ENCODE measurements around the gene PAQR7.

DNA sequence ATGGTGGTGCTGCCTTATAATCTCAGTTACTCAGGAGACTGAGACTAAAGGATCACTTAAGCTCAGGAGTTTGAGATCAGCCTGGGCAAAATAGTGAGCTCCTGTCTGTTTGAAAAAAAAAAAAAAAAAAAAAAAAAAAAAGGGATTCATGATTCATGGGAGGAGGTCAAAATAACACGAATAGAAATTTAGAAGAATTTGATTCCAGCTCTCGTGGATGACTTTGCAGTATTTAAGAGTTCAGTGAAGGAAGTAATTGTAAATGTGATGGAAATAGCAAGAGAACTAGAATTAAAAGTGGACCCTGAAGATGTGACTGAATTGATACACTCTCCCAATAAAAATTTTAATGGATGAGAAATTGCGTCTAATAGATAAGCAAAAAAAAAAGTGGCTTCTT, 32.0 kb downstream of the PAQR7 start:
- no peak for TF ChIP-seq ESRRA (CRISPR knock-in tag; IDR thresholded peaks at IDR 0.05; ENCODE audit: borderline replicate concordance)
- no peak for TF ChIP-seq SMAD4 (CRISPR knock-in tag; IDR thresholded peaks at IDR 0.05)
- TF ChIP-seq USF2 (CRISPR knock-in tag; IDR thresholded peaks at IDR 0.05) = no peak
- no peak for TF ChIP-seq RELA (CRISPR knock-in tag; IDR thresholded peaks at IDR 0.05; ENCODE audit: borderline replicate concordance)
- TF ChIP-seq, protein P1, sequence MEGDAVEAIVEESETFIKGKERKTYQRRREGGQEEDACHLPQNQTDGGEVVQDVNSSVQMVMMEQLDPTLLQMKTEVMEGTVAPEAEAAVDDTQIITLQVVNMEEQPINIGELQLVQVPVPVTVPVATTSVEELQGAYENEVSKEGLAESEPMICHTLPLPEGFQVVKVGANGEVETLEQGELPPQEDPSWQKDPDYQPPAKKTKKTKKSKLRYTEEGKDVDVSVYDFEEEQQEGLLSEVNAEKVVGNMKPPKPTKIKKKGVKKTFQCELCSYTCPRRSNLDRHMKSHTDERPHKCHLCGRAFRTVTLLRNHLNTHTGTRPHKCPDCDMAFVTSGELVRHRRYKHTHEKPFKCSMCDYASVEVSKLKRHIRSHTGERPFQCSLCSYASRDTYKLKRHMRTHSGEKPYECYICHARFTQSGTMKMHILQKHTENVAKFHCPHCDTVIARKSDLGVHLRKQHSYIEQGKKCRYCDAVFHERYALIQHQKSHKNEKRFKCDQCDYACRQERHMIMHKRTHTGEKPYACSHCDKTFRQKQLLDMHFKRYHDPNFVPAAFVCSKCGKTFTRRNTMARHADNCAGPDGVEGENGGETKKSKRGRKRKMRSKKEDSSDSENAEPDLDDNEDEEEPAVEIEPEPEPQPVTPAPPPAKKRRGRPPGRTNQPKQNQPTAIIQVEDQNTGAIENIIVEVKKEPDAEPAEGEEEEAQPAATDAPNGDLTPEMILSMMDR (IDR thresholded peaks at IDR 0.05) = no peak
- no peak for TF ChIP-seq NFYB (CRISPR knock-in tag; conservative IDR thresholded peaks at IDR 0.05; ENCODE audit: low read depth)
- no peak for TF ChIP-seq ETV6 (CRISPR knock-in tag; IDR thresholded peaks at IDR 0.05)
- no peak for TF ChIP-seq CREM (CRISPR knock-in tag; IDR thresholded peaks at IDR 0.05)
- no peak for TF ChIP-seq EMX1 (CRISPR knock-in tag; IDR thresholded peaks at IDR 0.05)
- no peak for TF ChIP-seq ZMAT4 (CRISPR knock-in tag; IDR thresholded peaks at IDR 0.05)
- TF ChIP-seq NR2C2 (CRISPR knock-in tag; IDR thresholded peaks at IDR 0.05) = no peak
- TF ChIP-seq PREB (CRISPR knock-in tag; IDR thresholded peaks at IDR 0.05; ENCODE audit: borderline replicate concordance) = no peak

All from WTC11 (cell line).